Heart left ventricle (tissue), 13 donors: ENCODE data around the gene CLN6.

Experiments
- CTCF ChIP-seq, 12 donors: fragments of 200-600 bp; sonication (generic) in 4 of 12; IDR thresholded peaks; one replicate each; pipeline versions ENCODE4 v1.5.0 to v1.8.0; 2018 to 2022; ENCODE audit warnings: antibody characterized with exemption in 12 of 12, mild to moderate bottlenecking in 5 of 12
- POLR2A ChIP-seq, 2 donors: fragments of 450-650 bp; IDR thresholded peaks; one replicate each; pipeline ENCODE4 v1.6.1; 2017; ENCODE audit warnings: antibody characterized with exemption in 2 of 2, mild to moderate bottlenecking in 2 of 2, moderate library complexity in 2 of 2
- donor health status: ischemic (EF 13 %, LVEDD 7.1; RV severe dilation, severe dysfunction).
- donor health status: DM: no; HTN: yes; CAD: no.
- donor health status: DM: no; HTN: no; CAD: no.
- donor health status: ischemic (EF 25% LVEDD 6.9; RV normal size, moderate dysfunction).
- donor health status: ischemic (EF 25% LVEDD 5.7; RV mildly dilated, moderate dysfunction).
- donor health status: ischemic (EF 35%, LVEDD 5.7; RV mildly dilated, moderate dysfunction).
- donor health status: nonischemic (EF 11% LVEDD 7.7; RV severe dilation, severe dysfunction).
- donor health status: DM: yes; HTN: yes; CAD: no.
- donor health status: PGD.
- donor health status: ischemic (EF 29% LVEDD 5.4; RV normal size, mild dysfunction).
- donor health status: nonischemic (EF 23%, LVEDD 6.1; RV moderate dilation, normal function).

- no peak for TF ChIP-seq POLR2A (IDR thresholded peaks at IDR 0.05)
- no peak for TF ChIP-seq CTCF (IDR thresholded peaks at IDR 0.05)
These were observed 12.2 kb downstream of the CLN6 start for GRCh38 chr15:68217341-68217740.
